Smooth muscle cell (in vitro differentiated cells): ENCODE measurements around the gene WDR48. TPM values are rescaled to one million over a fixed set of nuclear protein-coding genes. Genes with fewer than 3 reads are reported as not detected.

Experiments
- DNase-seq: peaks from one replicate; lab custom pipeline; 2025; ENCODE audit not compliant: unreplicated experiment; lab: John Stamatoyannopoulos, UW
- H2AFZ ChIP-seq: fragments of 200-600 bp; sonication (generic); 2 replicates; pipeline ENCODE4 v1.6.0; 2016; ENCODE audit warnings: antibody characterized with exemption, low read depth, mild to moderate bottlenecking
- H3F3A ChIP-seq: fragments of 200-600 bp; sonication (generic); 2 replicates; pipeline ENCODE4 v1.6.0; 2017; ENCODE audit warnings: antibody characterized with exemption, low read depth
- H3K27ac ChIP-seq: fragments of 200-600 bp; sonication (generic); 2 replicates; pipeline ENCODE4 v1.5.1; 2016; ENCODE audit warnings: low read depth, mild to moderate bottlenecking
- H3K27me3 ChIP-seq: fragments of 200-600 bp; sonication (generic); 2 replicates; pipeline ENCODE4 v1.6.1; 2016; ENCODE audit warnings: low read depth, mild to moderate bottlenecking
- H3K36me3 ChIP-seq: fragments of 200-600 bp; sonication (generic); 2 replicates; pipeline ENCODE4 v1.5.1; 2016; ENCODE audit warnings: low read depth
- H3K4me1 ChIP-seq: fragments of 200-600 bp; sonication (generic); 2 replicates; pipeline ENCODE4 v1.5.1; 2016; ENCODE audit warnings: low read depth
- H3K4me2 ChIP-seq: fragments of 200-600 bp; sonication (generic); 2 replicates; pipeline ENCODE4 v1.6.0; 2016; ENCODE audit warnings: mild to moderate bottlenecking
- H3K4me3 ChIP-seq: fragments of 200-600 bp; sonication (generic); 2 replicates; pipeline ENCODE4 v1.5.1; 2016; ENCODE audit warnings: mild to moderate bottlenecking
- H3K79me2 ChIP-seq: fragments of 200-600 bp; sonication (generic); 2 replicates; pipeline ENCODE4 v1.6.0; 2016; ENCODE audit warnings: low read depth, mild to moderate bottlenecking
- H3K9ac ChIP-seq: fragments of 200-600 bp; sonication (generic); 2 replicates; pipeline ENCODE4 v1.6.0; 2016; ENCODE audit warnings: low read depth
- H3K9me3 ChIP-seq: fragments of 200-600 bp; sonication (generic); replicated peaks from 2 replicates; pipeline ENCODE4 v1.5.1; 2016; ENCODE audit warnings: low read depth
- H4K20me1 ChIP-seq: fragments of 200-600 bp; sonication (generic); 2 replicates; pipeline ENCODE4 v1.6.0; 2016; ENCODE audit warnings: low read depth
- WGBS: methylation state at CpG from one replicate; pipeline ENCODE4 v1.1.7; 2016; ENCODE audit warnings: low lambda C conversion rate; 5-methylcytosine and 5-hydroxymethylcytosine counted together
- polyA plus RNA-seq: library from polyadenylated mRNA; unstranded; fragments of >200 nt; fragmentation: Nextera tagmentation; extraction: Ambion mirVana; gene quantifications from 2 replicates; pipeline ENCODE4 v1.2.1, GENCODE V29; 2016
- total RNA-seq: library from RNA; depleted of rRNA; stranded (reverse); fragments of >200 nt; gene quantifications from 2 replicates; pipeline ENCODE4 v1.2.3, GENCODE V29; 2014
- TF ChIP-seq, protein P1 (sequence below): fragments of 200-600 bp; sonication (generic); IDR thresholded peaks from 2 replicates; pipeline ENCODE4 v1.5.1; 2017; ENCODE audit warnings: borderline replicate concordance, mild to moderate bottlenecking, antibody characterized with exemption; ENCODE audit not compliant: insufficient read depth, poor library complexity, severe bottlenecking

WDR48 gene
- total and polyA plus RNA-seq, 2 experiments from 2014 or later, result 26.9 to 34.6 TPM

DNA sequence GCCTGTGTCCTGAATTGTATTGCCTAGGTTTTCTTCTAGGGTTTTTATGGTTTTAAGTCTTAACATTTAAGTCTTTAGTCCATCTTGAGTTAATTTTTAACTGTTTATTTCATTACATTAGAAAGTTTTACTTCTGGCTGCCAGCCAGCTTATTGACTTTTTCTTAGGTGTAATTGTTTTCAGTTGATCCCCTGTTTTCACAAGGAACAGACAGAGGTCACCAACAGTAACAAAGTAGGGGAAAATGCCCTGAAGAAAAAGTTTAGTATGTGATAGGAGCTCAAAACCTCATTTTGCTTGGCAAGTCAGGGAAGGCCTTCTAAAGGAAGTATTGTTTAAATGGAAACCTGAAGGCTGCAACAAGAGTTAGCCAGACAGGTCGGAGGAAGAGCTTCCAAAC lies 10.4 kb downstream of the WDR48 start:
- H3K9ac ChIP-seq, result no peak overlapping the region
- peaks cover 47% of the 10 kb centered on the region for H3K79me2 ChIP-seq
- no peaks in the 10 kb centered on the region for H3K4me1 ChIP-seq
- H3K4me2 ChIP-seq, result no peak overlapping the region
- no peak overlapping the region for H3K4me3 ChIP-seq
- no peak overlapping the region for H2AFZ ChIP-seq
- DNase-seq, result no peak
- no peaks in the 10 kb centered on the region for H3F3A ChIP-seq
- no peak overlapping the region for H3K27ac ChIP-seq
- no peaks in the 10 kb centered on the region for H3K9me3 ChIP-seq
- no peaks in the 10 kb centered on the region for H3K27me3 ChIP-seq
- TF ChIP-seq, protein P1, sequence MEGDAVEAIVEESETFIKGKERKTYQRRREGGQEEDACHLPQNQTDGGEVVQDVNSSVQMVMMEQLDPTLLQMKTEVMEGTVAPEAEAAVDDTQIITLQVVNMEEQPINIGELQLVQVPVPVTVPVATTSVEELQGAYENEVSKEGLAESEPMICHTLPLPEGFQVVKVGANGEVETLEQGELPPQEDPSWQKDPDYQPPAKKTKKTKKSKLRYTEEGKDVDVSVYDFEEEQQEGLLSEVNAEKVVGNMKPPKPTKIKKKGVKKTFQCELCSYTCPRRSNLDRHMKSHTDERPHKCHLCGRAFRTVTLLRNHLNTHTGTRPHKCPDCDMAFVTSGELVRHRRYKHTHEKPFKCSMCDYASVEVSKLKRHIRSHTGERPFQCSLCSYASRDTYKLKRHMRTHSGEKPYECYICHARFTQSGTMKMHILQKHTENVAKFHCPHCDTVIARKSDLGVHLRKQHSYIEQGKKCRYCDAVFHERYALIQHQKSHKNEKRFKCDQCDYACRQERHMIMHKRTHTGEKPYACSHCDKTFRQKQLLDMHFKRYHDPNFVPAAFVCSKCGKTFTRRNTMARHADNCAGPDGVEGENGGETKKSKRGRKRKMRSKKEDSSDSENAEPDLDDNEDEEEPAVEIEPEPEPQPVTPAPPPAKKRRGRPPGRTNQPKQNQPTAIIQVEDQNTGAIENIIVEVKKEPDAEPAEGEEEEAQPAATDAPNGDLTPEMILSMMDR, result no peak
- H3K36me3 ChIP-seq, result no peaks in the 10 kb centered on the region
- H4K20me1 ChIP-seq, result peaks cover 76% of the 10 kb centered on the region
- 69% methylated on average over 1 of the region's 1 CpG for whole genome bisulfite sequencing

DNA sequence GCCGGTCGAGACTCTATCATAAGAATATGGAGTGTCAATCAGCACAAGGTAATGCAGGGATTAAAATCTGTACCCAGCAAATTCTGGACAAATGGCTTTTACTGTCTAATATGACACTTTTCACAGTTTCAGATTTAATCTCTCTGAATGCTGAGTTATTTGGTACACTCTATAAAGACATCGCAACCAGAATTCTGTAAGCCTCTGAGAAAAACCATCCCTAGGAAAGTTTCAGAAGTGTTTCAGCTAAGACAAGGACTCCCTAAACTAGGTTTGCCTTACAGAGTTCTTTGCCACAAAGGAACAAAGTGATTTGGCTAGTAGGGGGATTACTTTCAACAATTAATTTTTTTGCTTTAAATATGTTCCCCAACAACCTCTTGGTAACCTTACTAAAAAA lies 11.3 kb downstream of the WDR48 start:
- DNase-seq, result no peak
- Histone ChIP-seq H3K27me3 (no peaks in the 10 kb centered on the region), H3K4me3 (no peak overlapping the region), H3K4me1 (no peaks in the 10 kb centered on the region), H3K36me3 (no peaks in the 10 kb centered on the region), H3F3A (no peaks in the 10 kb centered on the region), H2AFZ (no peak overlapping the region), H3K27ac (no peak overlapping the region), H3K79me2 (peaks cover 38% of the 10 kb centered on the region), H3K4me2 (no peak overlapping the region), H4K20me1 (peaks cover 72% of the 10 kb centered on the region), H3K9me3 (no peaks in the 10 kb centered on the region), H3K9ac (no peak overlapping the region)
- WGBS, result 96% methylated on average over 3 of the region's 3 CpGs
- TF ChIP-seq, protein P1, result no peak

DNA sequence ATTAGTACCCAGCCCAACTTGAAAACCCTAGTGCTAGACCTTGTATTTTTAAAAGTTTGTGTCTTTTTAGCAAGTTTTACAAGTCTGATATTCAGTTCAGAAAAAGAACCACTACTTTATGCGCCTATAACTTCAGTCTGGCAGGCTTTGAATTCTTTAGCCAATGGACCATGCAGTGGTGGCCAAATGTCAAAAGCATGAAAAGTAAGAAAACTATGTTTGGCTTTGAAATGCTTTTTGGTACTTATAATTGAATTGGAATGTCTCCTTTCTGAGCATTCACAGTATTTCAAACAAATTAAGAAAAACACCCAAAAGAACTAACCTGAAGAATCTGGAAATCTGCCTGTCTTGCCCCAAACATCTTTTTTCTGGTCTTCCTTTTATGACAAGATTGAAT lies 12.8 kb downstream of the WDR48 start:
- no peaks in the 10 kb centered on the region for H3K27me3 ChIP-seq
- no peaks in the 10 kb centered on the region for H3K4me1 ChIP-seq
- H3K9me3 ChIP-seq, result no peaks in the 10 kb centered on the region
- no peak overlapping the region for H2AFZ ChIP-seq
- peaks cover 60% of the 10 kb centered on the region for H4K20me1 ChIP-seq
- no peak overlapping the region for H3K27ac ChIP-seq
- H3F3A ChIP-seq, result no peaks in the 10 kb centered on the region
- H3K4me3 ChIP-seq, result no peak overlapping the region
- no peak overlapping the region for H3K9ac ChIP-seq
- no peaks in the 10 kb centered on the region for H3K36me3 ChIP-seq
- no peak overlapping the region for H3K4me2 ChIP-seq
- WGBS, result 100% methylated on average over 1 of the region's 1 CpG
- TF ChIP-seq, protein P1, result no peak
- H3K79me2 ChIP-seq, result peaks cover 23% of the 10 kb centered on the region
- no peak for DNase-seq

DNA sequence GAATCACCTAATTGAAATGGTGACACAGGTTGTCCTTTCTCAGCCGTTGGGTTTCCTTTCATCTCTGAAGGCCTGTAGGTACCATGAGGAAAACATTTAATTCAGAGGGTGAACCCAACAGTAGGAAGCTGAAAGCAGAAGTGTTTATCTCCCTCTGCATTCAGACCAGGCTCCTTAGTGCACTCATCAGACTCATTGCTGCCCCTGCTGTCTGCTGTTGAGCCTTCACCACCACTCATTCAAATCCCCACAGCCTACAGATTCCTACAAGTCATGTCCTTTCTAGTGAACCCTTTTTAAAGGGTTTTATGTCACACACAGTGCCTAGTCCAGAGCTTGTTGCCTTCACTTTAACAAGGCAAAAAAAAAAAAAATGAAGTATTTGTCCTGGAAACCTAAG lies 13.4 kb downstream of the WDR48 start:
- H3K9ac ChIP-seq, result no peak overlapping the region
- peaks cover 60% of the 10 kb centered on the region for H4K20me1 ChIP-seq
- 50% methylated on average over 1 of the region's 1 CpG for WGBS

More for the DNA sequence above, 13.4 kb downstream of the WDR48 start:
- no peaks in the 10 kb centered on the region for H3K9me3 ChIP-seq
- no peak overlapping the region for H3K4me3 ChIP-seq
- H3K4me2 ChIP-seq, result no peak overlapping the region
- no peaks in the 10 kb centered on the region for H3K36me3 ChIP-seq
- no peak overlapping the region for H2AFZ ChIP-seq
- DNase-seq, result no peak
- H3K79me2 ChIP-seq, result peaks cover 19% of the 10 kb centered on the region
- H3K4me1 ChIP-seq, result no peaks in the 10 kb centered on the region
- H3K27ac ChIP-seq, result no peak overlapping the region
- H3K27me3 ChIP-seq, result no peaks in the 10 kb centered on the region
- TF ChIP-seq, protein P1, result peak; percentile 16
- no peaks in the 10 kb centered on the region for H3F3A ChIP-seq
